Fibroblast of mammary gland (primary cell): ENCODE data around the gene SMAD3.

Experiments
- DNase-seq: peaks from one replicate; pipeline ENCODE4 v3.0.0-alpha.2; 2010; ENCODE audit warnings: low read depth
- H3K4me3 ChIP-seq: 2 replicates; pipeline ENCODE4 v1.5.1; 2011; ENCODE audit warnings: low read depth, mild to moderate bottlenecking, low read length, moderate library complexity; ENCODE audit not compliant: control insufficient read depth
- CTCF ChIP-seq: conservative IDR thresholded peaks from 2 replicates; pipeline ENCODE4 v1.5.1; 2011; ENCODE audit warnings: low read depth, low read length, inconsistent platforms; ENCODE audit not compliant: control insufficient read depth, insufficient read depth

The SMAD3 gene

GRCh38 chr15:67021455-67021854 is 43.9 kb upstream of the SMAD3 start:
- DNase-seq, result no peak
- H3K4me3 ChIP-seq, result no peak overlapping the region
- TF ChIP-seq CTCF, result no peak

GRCh38 chr15:67022587-67023105 is 42.8 kb upstream of the SMAD3 start:
- DNase-seq, result no peak
- H3K4me3 ChIP-seq, result no peak overlapping the region
- no peak for TF ChIP-seq CTCF

- no peak overlapping the region for H3K4me3 ChIP-seq
- DNase-seq, result no peak
- TF ChIP-seq CTCF, result no peak
Observed at GRCh38 chr15:67023517-67024313, 41.7 kb upstream of the SMAD3 start.

- TF ChIP-seq CTCF, result no peak
- H3K4me3 ChIP-seq, result no peak overlapping the region
- DNase-seq, result peak; percentile 95
Observed at GRCh38 chr15:67024314-67024997, 40.9 kb upstream of the SMAD3 start.

- no peak for DNase-seq
- no peak for TF ChIP-seq CTCF
- no peak overlapping the region for H3K4me3 ChIP-seq
Observed at GRCh38 chr15:67024998-67025368, 40.4 kb upstream of the SMAD3 start.

- no peak overlapping the region for H3K4me3 ChIP-seq
- peak; percentile 78 for DNase-seq
- TF ChIP-seq CTCF, result no peak
Observed at GRCh38 chr15:67025719-67026609, 39.4 kb upstream of the SMAD3 start.
